Mammary epithelial cell (primary cell): ENCODE data around the gene AKAP8.

ENCODE experiments used
- CTCF ChIP-seq, 2 donors: IDR thresholded peaks in 1 of 2; conservative IDR thresholded peaks in 1 of 2; 2 replicates each; pipeline ENCODE4 v1.5.1; 2011 to 2012; ENCODE audit warnings: inconsistent platforms in 2 of 2, low read length in 2 of 2, mild to moderate bottlenecking in 2 of 2, control low read depth in 1 of 2, low read depth in 1 of 2; ENCODE audit not compliant: insufficient read depth in 1 of 2; ENCODE audit errors: extremely low read depth in 1 of 2
- EZH2 ChIP-seq: IDR thresholded peaks from 2 replicates; pipeline ENCODE4 v1.6.1; 2012; ENCODE audit warnings: low read length, inconsistent platforms, borderline replicate concordance

DNA sequence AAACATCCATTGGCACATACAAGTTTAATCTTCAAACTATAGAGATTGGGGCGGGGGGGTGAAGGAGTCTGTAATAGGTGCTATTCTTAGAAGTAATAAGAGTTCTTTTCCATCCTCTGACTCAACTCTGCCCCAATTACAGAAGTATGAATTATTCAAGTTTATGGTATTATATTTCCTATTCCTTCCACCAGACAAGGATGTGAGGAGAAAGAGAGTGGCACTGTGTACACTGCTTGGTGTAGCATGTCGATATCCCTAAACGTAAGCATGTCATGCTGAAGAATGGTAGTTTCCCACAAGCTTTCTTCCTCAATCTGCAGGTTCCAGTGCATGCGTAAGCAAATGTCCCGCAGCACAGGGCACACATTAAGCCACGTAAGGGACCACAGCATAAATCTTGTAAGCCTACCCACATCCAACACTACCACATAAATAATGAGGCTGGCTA, 61.3 kb downstream of the AKAP8 start:
- no peak for TF ChIP-seq CTCF (conservative IDR thresholded peaks at IDR 0.05 in 1 of 2, IDR thresholded peaks at IDR 0.05 in 1 of 2; ENCODE audit: extremely low read depth in 1 of 2, insufficient read depth in 1 of 2, low read depth in 1 of 2, low read length in 2 of 2)
- no peak for TF ChIP-seq EZH2
